Measurements from ENCODE around the gene ARAP1.

DNA sequence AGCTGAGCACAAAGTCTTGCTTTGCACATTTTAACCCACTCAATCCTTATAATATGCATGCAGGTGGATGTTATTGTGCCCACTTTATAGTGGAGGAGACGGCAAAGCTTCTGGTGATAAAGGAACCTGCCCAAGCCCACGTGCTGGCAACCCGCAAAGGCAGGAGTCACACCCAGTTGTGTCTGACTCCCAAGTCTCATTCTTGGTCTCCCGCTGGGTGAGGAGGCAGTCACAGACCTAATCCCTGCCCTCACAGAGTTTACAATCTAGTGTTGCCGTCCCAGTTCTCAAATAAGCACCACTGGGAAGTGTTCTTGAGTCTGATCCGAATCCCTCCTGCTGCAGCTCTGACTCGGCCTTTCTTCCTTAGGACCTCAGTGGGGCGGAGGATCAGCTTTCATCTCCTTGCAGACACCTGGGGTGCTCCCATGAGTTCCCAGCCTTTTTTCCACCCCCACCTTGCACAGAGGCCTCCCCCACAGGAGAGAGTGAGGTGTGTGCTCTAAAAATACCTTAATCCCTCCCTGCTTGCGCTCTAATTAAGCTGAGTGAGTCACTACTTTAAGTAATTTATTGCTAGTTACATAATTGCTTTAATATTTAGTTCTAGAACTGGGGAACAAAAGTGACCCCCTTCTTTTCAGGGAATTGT lies 93.1 kb downstream of the ARAP1 start:
- TF ChIP-seq POLR2A (IDR thresholded peaks at IDR 0.05) = no peak
- TF ChIP-seq, protein P1, sequence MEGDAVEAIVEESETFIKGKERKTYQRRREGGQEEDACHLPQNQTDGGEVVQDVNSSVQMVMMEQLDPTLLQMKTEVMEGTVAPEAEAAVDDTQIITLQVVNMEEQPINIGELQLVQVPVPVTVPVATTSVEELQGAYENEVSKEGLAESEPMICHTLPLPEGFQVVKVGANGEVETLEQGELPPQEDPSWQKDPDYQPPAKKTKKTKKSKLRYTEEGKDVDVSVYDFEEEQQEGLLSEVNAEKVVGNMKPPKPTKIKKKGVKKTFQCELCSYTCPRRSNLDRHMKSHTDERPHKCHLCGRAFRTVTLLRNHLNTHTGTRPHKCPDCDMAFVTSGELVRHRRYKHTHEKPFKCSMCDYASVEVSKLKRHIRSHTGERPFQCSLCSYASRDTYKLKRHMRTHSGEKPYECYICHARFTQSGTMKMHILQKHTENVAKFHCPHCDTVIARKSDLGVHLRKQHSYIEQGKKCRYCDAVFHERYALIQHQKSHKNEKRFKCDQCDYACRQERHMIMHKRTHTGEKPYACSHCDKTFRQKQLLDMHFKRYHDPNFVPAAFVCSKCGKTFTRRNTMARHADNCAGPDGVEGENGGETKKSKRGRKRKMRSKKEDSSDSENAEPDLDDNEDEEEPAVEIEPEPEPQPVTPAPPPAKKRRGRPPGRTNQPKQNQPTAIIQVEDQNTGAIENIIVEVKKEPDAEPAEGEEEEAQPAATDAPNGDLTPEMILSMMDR (IDR thresholded peaks at IDR 0.05) = no peak
- no peak for TF ChIP-seq POLR2AphosphoS5 (IDR thresholded peaks at IDR 0.05)
- no peak for TF ChIP-seq EP300 (IDR thresholded peaks at IDR 0.05)

Measured in sigmoid colon (tissue), 4 donors.